K562 (cell line): Measurements from ENCODE around the gene TBC1D2. TPM values are rescaled to one million over a fixed set of nuclear protein-coding genes. Genes with fewer than 3 reads are reported as not detected.

Experiments
- ATAC-seq: fragments of 200-7000 bp; cut with Tn5 transposase; 3 replicates; pipeline ENCODE4 v1.9.1; 2020; ENCODE audit warnings: moderate library complexity
- BruUV-seq: library from RNA; stranded (reverse); fragments of 400-500 nt; replicated peaks from 2 replicates; lab custom pipeline; 2021; lab: Mats Ljungman, UMichigan
- CTCF ChIA-PET: fragments of 300-600 bp; formaldehyde crosslinking; extraction: SDS; loops from one replicate; lab custom pipeline; 2021; ENCODE audit warnings: low intra/inter-chr PET ratio; lab: Yijun Ruan, JAX
- POLR2A ChIA-PET: fragments of 300-600, 350-650 bp; sonication (Branson Sonifier 250); formaldehyde crosslinking; extraction: SDS; loops from one replicate; lab custom pipeline; 2021; ENCODE audit warnings: antibody characterized with exemption, inconsistent platforms; lab: Yijun Ruan, JAX
- DNase-seq, 4 experiments: peaks; one replicate each; pipeline versions ENCODE4 v3.0.0 to v3.0.0-alpha.2; 2011 to 2018; ENCODE audit warnings: low spot score in 3 of 4, mixed read lengths in 3 of 4; ENCODE audit errors: extremely low read depth in 1 of 4
- FAIRE-seq: peaks from 2 replicates; lab custom pipeline; 2011; peaks lifted over from hg19 to GRCh38; lab: Jason Lieb, UNC
- H2AFZ ChIP-seq: 2 replicates; pipeline ENCODE4 v1.6.0; 2011; ENCODE audit warnings: low read depth, low read length, control low read depth, inconsistent platforms
- H3K27ac ChIP-seq: fragments of 200-600 bp; 3 replicates; pipeline ENCODE4 v1.8.0; 2011; ENCODE audit warnings: low read depth, mild to moderate bottlenecking, control low read depth, inconsistent platforms, low read length, moderate library complexity, mixed read lengths; ENCODE audit errors: extremely low read depth
- H3K27me3 ChIP-seq, 2 experiments: fragments of 300-600 bp in 1 of 2; 2 replicates in 1 of 2; 3 replicates in 1 of 2; pipeline versions ENCODE4 v1.6.0 to v1.8.0; 2011; ENCODE audit warnings: inconsistent platforms in 2 of 2, low read length in 2 of 2, mild to moderate bottlenecking in 1 of 2, mixed read lengths in 1 of 2, moderate library complexity in 1 of 2; ENCODE audit not compliant: control insufficient read depth in 2 of 2, insufficient read depth in 2 of 2
- H3K36me3 ChIP-seq: fragments of 300-600 bp; 3 replicates; pipeline ENCODE4 v1.8.0; 2011; ENCODE audit warnings: mild to moderate bottlenecking, low read length, inconsistent platforms; ENCODE audit not compliant: control insufficient read depth, insufficient read depth
- H3K4me1 ChIP-seq, 2 experiments: fragments of 200-600 bp in 1 of 2; replicated peaks in 1 of 2; 2 replicates in 1 of 2; 3 replicates in 1 of 2; pipeline versions ENCODE4 v1.5.1 to v1.8.0; 2011; ENCODE audit warnings: inconsistent platforms in 2 of 2, low read length in 2 of 2, mild to moderate bottlenecking in 1 of 2, mixed read lengths in 1 of 2, moderate library complexity in 1 of 2; ENCODE audit not compliant: control insufficient read depth in 2 of 2, insufficient read depth in 2 of 2
- H3K4me2 ChIP-seq: 2 replicates; pipeline ENCODE4 v1.6.1; 2011; ENCODE audit warnings: low read length, control low read depth, inconsistent platforms, mixed read lengths; ENCODE audit not compliant: insufficient read depth
- H3K4me3 ChIP-seq: fragments of 200-600 bp; sonication (generic), shearing (Covaris generic); 2 replicates; pipeline ENCODE4 v1.5.1; 2016; ENCODE audit warnings: control low read depth, inconsistent platforms
- H3K79me2 ChIP-seq: fragments of 200-600 bp; 3 replicates; pipeline ENCODE4 v1.8.0; 2011; ENCODE audit warnings: low read length, inconsistent platforms; ENCODE audit not compliant: control insufficient read depth, insufficient read depth
- H3K9ac ChIP-seq, 2 experiments: 2 replicates each; pipeline versions ENCODE4 v1.6.0 to v1.6.1; 2011; ENCODE audit warnings: low read depth in 2 of 2, low read length in 2 of 2, control low read depth in 1 of 2, inconsistent platforms in 1 of 2, mild to moderate bottlenecking in 1 of 2, mixed read lengths in 1 of 2; ENCODE audit not compliant: insufficient read depth in 1 of 2
- H3K9me1 ChIP-seq: one replicate; pipeline ENCODE4 v1.6.0; 2011; ENCODE audit warnings: inconsistent platforms, mild to moderate bottlenecking, low read length, moderate library complexity; ENCODE audit not compliant: control insufficient read depth, insufficient read depth
- H3K9me3 ChIP-seq: replicated peaks from 2 replicates; pipeline ENCODE4 v1.5.1; 2011; ENCODE audit warnings: low read depth, low read length, inconsistent platforms; ENCODE audit not compliant: control insufficient read depth, insufficient read depth
- H4K20me1 ChIP-seq: replicated peaks from 2 replicates; pipeline ENCODE4 v1.6.1; 2011; ENCODE audit warnings: low read length, inconsistent platforms, mixed read lengths; ENCODE audit not compliant: control insufficient read depth, insufficient read depth
- CEBPG ChIP-seq, 3 experiments: fragments of 200-800 bp in 1 of 3; sonication (Bioruptor generic) in 1 of 3; sonication (generic) in 1 of 3; formaldehyde crosslinking in 1 of 3; IDR thresholded peaks in 2 of 3; conservative IDR thresholded peaks in 1 of 3; 2 replicates each; pipeline versions ENCODE4 v1.6.1 to v1.8.0; 2016 to 2022; ENCODE audit warnings: missing compliant biosample characterization in 2 of 3, missing genetic modification characterization in 2 of 3, mild to moderate bottlenecking in 1 of 3, missing genetic modification reagents in 1 of 3
- ETS1 ChIP-seq: conservative IDR thresholded peaks from 2 replicates; pipeline ENCODE4 v1.6.1; 2011; ENCODE audit warnings: low read depth, mild to moderate bottlenecking, low read length; ENCODE audit not compliant: control insufficient read depth
- HOMEZ ChIP-seq: fragments of 250-450 bp; sonication (Bioruptor Pico); IDR thresholded peaks from 2 replicates; pipeline ENCODE4 v1.4.0; 2020; ENCODE audit warnings: mild to moderate bottlenecking, moderate library complexity
- MCM7 ChIP-seq, 2 experiments: fragments of 450-650 bp; IDR thresholded peaks; 2 replicates each; pipeline ENCODE4 v1.6.1; 2016 to 2018
- NFIX ChIP-seq: fragments of 250-450 bp; sonication (Bioruptor Pico); IDR thresholded peaks from 2 replicates; pipeline ENCODE4 v1.4.0; 2020; ENCODE audit warnings: low read depth, mild to moderate bottlenecking, moderate library complexity
- PHF8 ChIP-seq: fragments of 200-600 bp; sonication (generic); IDR thresholded peaks from 2 replicates; pipeline ENCODE4 v1.6.1; 2012; ENCODE audit warnings: mixed run types, mild to moderate bottlenecking, inconsistent platforms, low read length, moderate library complexity, borderline replicate concordance
- TEAD1 ChIP-seq, 2 experiments: fragments of 450-650 bp in 1 of 2; sonication (generic) in 1 of 2; formaldehyde crosslinking; IDR thresholded peaks; 2 replicates each; pipeline versions ENCODE4 v1.4.0 to v1.8.0; 2020 to 2022; ENCODE audit warnings: mild to moderate bottlenecking in 2 of 2, missing genetic modification reagents in 1 of 2
- ZNF785 ChIP-seq: fragments of 250-450 bp; sonication (Bioruptor Pico); IDR thresholded peaks from 2 replicates; pipeline ENCODE4 v1.4.0; 2020; ENCODE audit warnings: mild to moderate bottlenecking
- WGBS: fragments of 100-300 bp; shearing (Covaris generic); methylation state at CpG from one replicate; pipeline ENCODE4 v1.1.6; 2016; ENCODE audit warnings: low coverage, mixed read lengths; ENCODE audit not compliant: insufficient coverage; ENCODE audit errors: missing lambda C conversion rate; 5-methylcytosine and 5-hydroxymethylcytosine counted together
- in situ Hi-C: fragments of 300-500 bp; cut with MboI; formaldehyde crosslinking; loops from 4 replicates; pipeline ENCODE4 v1.15.0; 2018; ENCODE audit warnings: inconsistent platforms, mixed read lengths
- intact Hi-C: fragments of 100-400 bp; cut with micrococcal nuclease; formaldehyde crosslinking; loops from 2 replicates; pipeline ENCODE4 v1.14.2; 2022
- polyA plus RNA-seq, 8 experiments: library from polyadenylated mRNA; depleted of rRNA in 4 of 8; stranded (reverse) in 5 of 8; unstranded in 3 of 8; fragments of >200 nt; fragmentation: Nextera tagmentation in 2 of 8; fragmentation: Illumina TruSeq in 1 of 8; extraction: Ambion mirVana in 2 of 8; extraction: Trizol in 1 of 8; gene quantifications; 2 replicates each; pipeline versions ENCODE4 v1.2.1 to v1.2.3, GENCODE V29; 2011 to 2014; ENCODE audit warnings: inconsistent platforms in 1 of 8, missing spikeins in 1 of 8
- total RNA-seq, 7 experiments: library from RNA; depleted of rRNA in 6 of 7; stranded (reverse); fragments of >200 nt in 6 of 7; fragmentation: Illumina TruSeq in 2 of 7; extraction: Trizol in 2 of 7; gene quantifications; 2 replicates each; pipeline versions ENCODE4 v1.2.1 to v1.2.3, GENCODE V29; 2011 to 2021; ENCODE audit warnings: low replicate concordance in 1 of 7

The TBC1D2 gene
- total and polyA plus RNA-seq, 9 of the 15 experiments (the other 6 are each of a cell fraction or from before 2014, with no cell fraction given) = 0.10 to 7.0 (median 2.5) TPM

DNA sequence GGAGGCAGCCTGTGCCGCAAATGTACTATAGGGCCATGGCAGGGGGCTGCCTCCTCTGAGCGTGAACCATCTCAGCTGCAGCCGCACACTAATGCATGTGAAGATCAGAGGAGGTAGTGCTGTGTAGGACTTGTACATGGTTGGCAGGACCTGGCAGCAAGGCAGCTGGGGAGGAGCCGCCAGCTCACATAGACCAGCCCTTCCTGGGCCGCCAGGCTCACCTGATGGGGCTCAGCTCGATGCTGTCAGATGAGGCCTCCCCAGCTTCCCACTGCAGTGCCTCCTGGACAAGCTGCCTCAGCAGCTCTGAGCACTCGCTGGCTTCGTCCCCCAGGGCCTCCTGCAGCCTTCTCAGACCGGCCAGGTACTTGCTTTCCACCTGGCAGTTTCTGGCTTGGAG, 45.0 kb downstream of the TBC1D2 start:
- Histone ChIP-seq H3K4me3 (no peak overlapping the region), H4K20me1 (no peaks in the 10 kb centered on the region), H3K27ac (no peak overlapping the region), H3K4me1 (peaks cover 8 to 21% of the 10 kb centered on the region in 2 experiments; a peak in 4 of 5 replicates), H3K9ac (peak overlapping the region in 1 of 2 experiments; percentile 83; a peak in 2 of 4 replicates), H3K27me3 (no peaks in the 10 kb centered on the region), H3K9me3 (no peaks in the 10 kb centered on the region), H3K36me3 (peaks cover 5% of the 10 kb centered on the region; the same call in 1 of the 3 replicates), H3K9me1 (no peaks in the 10 kb centered on the region), H2AFZ (no peak overlapping the region), H3K4me2 (no peak overlapping the region), H3K79me2 (no peaks in the 10 kb centered on the region)
- POLR2A ChIA-PET = interaction anchor here (0.7 kb wide), 1 partner anchor 11 kb away, joined by 3 read pairs; no protein-coding TSS in a partner anchor
- intact Hi-C loops = no loop called here
- in situ Hi-C loops = no loop called here
- BruUV-seq = no TSS peak
- 86% methylated on average over 9 of the region's 9 CpGs for WGBS
- CTCF ChIA-PET = no interaction called here
- TF ChIP-seq MCM7 (IDR thresholded peaks at IDR 0.05) (no peak), NFIX (CRISPR knock-in tag) (no peak), HOMEZ (CRISPR knock-in tag) (no peak), ETS1 (no peak), PHF8 (no peak), CEBPG (CRISPR knock-in tag; IDR thresholded peaks at IDR 0.05) (no peak), CEBPG (tag; conservative IDR thresholded peaks at IDR 0.05 in 1 of 2, IDR thresholded peaks at IDR 0.05 in 1 of 2) (no peak), TEAD1 (CRISPR knock-in tag; IDR thresholded peaks at IDR 0.05) (no peak), ZNF785 (CRISPR knock-in tag) (no peak)
- ATAC-seq (no peak), FAIRE-seq (no peak), DNase-seq (no peak)
